K562 (cell line): ENCODE data around the gene OR10J1.

ENCODE experiments used
- CTCF ChIP-seq, 3 experiments: IDR thresholded peaks in 2 of 3; conservative IDR thresholded peaks in 1 of 3; 2 replicates each; pipeline ENCODE4 v1.5.1; 2011 to 2012; ENCODE audit warnings: low read length in 3 of 3, mild to moderate bottlenecking in 3 of 3, control low read depth in 2 of 3, improper control_type of control experiment in 1 of 3, inconsistent platforms in 1 of 3, low read depth in 1 of 3, mixed read lengths in 1 of 3, moderate library complexity in 1 of 3; ENCODE audit not compliant: insufficient read depth in 2 of 3
- HINFP ChIP-seq: fragments of 450-650 bp; conservative IDR thresholded peaks from 2 replicates; pipeline ENCODE4 v1.6.1; 2016; ENCODE audit warnings: missing genetic modification characterization, low read depth, mild to moderate bottlenecking, control low read depth, missing compliant biosample characterization
- REST ChIP-seq, 2 experiments: fragments of 450-650 bp; formaldehyde crosslinking in 1 of 2; IDR thresholded peaks; 2 replicates each; pipeline versions ENCODE4 v1.4.0 to v1.6.1; 2014 to 2020; ENCODE audit warnings: mild to moderate bottlenecking in 2 of 2, borderline replicate concordance in 1 of 2, low read depth in 1 of 2
- TCF7 ChIP-seq: sonication (generic); IDR thresholded peaks from 2 replicates; pipeline ENCODE4 v1.6.1; 2016; ENCODE audit warnings: antibody characterized with exemption, borderline replicate concordance
- ZSCAN32 ChIP-seq: fragments of 450-650 bp; formaldehyde crosslinking; IDR thresholded peaks from 2 replicates; pipeline ENCODE4 v1.4.0; 2020; ENCODE audit warnings: mild to moderate bottlenecking, moderate library complexity

DNA sequence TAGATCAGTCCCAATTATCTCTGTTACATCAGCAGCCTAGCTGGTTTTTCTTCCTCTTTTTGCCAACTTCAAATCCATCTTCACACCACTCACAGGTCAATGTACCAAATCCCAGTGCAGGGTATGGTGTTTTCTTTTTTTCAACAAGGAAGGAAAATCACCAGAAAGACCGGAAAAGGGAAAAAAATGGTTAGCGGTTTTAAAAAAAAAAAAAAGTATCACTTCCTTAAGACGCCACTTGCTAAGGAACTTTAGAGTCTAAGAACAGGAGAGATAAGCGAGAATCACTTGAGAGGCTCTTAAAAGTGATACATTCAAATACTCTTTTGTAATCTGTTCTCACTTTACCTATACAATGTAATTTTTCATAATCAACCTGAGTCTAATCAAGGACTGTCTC lies 3.1 kb upstream of the OR10J1 start:
- TF ChIP-seq CTCF (IDR thresholded peaks at IDR 0.05 in 2 of 3, conservative IDR thresholded peaks at IDR 0.05 in 1 of 3; ENCODE audit: insufficient read depth in 2 of 3, low read depth in 1 of 3, low read length in 3 of 3) (no peak), ZSCAN32 (CRISPR knock-in tag) (no peak), TCF7 (no peak), REST (IDR thresholded peaks at IDR 0.05; ENCODE audit: borderline replicate concordance) (no peak), REST (CRISPR knock-in tag; IDR thresholded peaks at IDR 0.05; ENCODE audit: low read depth) (no peak), HINFP (tag) (no peak)
